Activated T-cell treated with anti-CD3 and anti-CD28 coated beads for 48 hours (primary cell): Measurements from ENCODE around the gene RFX5.
"Not testable (repeated sequence)": the region's sequence is repeated elsewhere in the genome, so short reads cannot be mapped to it uniquely, and the experiment has no call there.

Experiments
- DNase-seq: peaks from one replicate; pipeline ENCODE4 v3.0.0-alpha.2; 2020; ENCODE audit warnings: low read depth

The RFX5 gene

DNA sequence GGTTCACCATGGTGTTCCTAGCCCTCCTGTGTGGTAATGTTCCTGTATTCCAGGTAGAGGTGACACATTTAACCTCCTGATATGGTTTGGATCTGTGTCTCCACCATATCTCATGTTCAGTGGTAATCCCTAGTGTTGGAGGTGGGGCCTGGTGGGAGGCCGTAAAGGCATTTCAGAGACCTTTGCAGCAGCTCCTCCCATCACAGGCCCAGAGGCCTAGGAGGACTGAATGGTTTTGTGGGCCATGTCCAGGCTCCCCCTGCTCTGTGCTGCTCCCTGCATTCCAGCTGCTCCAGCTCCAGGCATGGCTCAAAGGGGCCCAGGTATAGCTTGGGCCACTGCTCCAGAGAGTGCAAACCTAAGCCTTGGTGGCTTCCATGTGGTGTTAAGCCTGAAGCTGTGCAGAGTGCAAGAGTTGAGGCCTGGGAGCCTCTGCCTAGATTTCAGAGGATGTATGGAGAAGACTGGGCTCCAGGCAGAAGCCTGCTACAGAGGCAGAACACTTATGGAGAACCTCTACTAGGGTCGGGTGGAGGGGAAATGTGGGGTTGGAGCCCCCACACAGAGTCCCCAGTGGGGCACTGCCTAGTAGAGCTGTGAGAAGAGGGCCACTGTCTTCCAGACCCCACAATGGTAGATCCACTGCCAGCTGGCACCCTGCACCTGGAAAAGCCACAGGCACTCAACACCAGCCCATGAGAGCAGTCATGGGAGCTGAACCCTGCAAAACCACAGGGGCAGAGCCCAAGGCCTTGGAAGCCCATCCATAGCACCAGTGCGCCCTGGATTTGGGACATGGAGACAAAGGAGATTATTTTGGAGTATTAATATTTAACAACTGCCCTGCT lies 15.5 kb upstream of the RFX5 start:
- no peak for DNase-seq

DNA sequence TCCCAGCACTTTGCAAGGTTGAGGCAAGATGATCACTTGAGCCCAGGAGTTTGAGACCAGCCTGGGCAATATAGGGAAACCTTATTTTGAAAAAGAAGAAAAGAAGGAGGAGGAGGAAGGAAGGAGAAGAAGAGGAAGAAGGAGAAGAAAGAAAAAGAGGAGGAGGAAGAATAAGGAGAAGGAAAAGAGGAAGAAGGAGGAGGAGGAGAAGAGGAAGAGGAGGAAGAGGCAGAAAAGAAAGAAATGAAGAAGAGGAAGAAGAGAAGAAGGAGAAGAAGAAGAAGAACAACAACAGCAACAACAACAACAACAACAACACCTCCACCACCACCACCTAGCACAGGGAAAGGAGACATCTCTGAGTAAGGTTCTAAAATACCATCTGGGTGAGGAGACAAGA lies 14.8 kb upstream of the RFX5 start:
- no peak for DNase-seq

DNA sequence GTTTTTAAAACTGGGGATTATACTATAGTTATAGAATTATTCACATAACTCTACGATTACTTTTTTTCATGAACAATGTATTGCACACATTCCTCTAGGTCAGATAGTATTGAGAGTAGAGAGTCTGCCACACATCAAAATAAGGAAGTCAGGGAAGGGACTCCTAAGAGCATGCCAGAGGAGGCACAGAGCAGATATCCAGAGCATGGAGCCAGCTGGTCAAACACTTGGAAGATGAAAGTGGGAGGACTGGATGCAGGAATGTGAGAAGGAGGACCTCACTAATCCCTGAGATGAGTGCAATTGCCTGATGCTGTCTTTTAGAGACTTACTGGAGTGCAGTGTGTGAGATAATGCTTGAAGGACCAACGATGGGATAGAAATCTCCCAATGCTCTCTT lies 9.6 kb upstream of the RFX5 start:
- no peak for DNase-seq

DNA sequence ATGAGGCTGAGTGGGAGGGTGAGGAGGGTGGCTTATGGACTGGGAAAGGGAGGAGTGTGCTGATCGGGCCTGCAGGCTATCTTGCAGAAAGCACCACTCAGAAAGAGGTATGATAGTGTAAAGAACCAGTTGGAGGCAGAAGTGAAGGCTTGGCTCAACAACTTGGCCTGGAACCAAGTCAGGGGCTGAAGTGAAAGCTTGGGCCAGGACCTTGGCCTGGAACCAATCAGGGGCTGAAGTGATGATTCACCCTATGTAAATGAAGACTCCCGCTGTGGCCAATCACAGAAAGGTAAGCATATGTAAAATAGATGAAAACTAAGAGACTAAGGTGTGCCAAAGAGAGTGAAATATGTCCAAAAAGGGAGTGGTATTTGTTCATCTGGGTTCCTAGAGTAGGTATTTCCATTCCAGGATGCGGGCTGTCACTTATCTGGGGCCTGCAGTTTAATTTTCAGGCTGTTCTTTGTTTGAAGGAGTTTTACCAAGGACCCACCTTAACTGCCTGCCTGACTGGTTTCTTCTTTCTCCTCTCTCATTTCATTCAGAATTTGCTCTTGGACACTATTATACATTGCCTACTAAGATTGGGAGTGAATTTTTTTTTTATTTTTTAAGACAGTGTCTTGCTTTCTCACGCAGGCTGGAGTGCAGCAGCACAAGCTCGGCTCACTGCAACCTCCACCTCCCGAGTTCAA lies 5.1 kb upstream of the RFX5 start:
- DNase-seq = no peak

DNA sequence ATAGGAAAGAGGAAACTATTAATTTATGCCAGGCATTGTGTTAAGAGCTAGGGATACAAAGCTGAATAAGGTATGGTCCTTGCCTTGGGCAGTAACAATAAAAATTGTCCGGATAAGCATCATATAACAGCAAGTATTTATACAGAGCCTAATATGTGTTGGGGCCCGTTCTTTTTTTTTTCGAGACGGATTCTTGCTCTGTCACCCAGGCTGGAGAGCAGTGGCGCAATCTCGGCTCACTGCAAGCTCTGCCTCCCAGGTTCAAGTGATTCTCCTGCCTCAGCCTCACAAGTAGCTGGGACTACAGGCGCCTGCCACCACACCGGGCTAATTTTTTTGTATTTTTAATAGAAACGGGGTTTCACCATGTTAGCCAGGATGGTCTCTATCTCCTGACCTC lies 3.3 kb upstream of the RFX5 start:
- not testable (repeated sequence) for DNase-seq

DNA sequence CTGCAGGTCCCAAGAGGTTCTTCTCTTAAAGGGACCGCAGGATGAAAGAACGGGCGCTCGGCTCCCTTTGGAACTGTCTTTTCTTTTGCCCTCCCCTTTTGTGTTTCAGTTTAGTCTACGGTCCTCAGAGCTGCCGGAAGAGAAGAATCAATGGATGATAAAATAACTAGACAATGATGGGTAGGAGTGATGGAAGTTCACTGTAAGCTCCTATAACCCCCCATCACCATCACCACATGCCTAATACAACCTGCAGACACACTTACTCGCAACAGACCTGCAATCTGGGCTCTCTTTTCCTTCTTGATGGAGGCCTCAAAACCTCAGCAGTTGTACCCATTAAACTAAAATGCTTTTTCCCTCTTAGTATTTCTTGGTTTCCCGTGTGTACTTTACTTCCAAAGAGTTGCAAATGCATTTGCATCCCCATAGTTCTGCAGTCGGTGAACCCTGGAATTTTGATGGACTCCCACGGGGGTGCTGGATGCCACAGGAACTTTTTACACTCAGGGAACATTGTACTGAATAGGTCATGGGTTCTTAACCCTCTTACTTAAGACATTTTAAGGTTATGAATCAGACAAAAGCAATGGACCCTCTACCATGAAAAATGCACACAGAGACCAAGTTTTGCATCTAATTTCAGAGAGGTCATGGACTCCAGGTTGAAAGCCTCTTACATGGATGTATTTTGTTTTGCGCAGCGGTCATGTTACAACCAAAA lies 633 bp upstream of the RFX5 start:
- no peak for DNase-seq

DNA sequence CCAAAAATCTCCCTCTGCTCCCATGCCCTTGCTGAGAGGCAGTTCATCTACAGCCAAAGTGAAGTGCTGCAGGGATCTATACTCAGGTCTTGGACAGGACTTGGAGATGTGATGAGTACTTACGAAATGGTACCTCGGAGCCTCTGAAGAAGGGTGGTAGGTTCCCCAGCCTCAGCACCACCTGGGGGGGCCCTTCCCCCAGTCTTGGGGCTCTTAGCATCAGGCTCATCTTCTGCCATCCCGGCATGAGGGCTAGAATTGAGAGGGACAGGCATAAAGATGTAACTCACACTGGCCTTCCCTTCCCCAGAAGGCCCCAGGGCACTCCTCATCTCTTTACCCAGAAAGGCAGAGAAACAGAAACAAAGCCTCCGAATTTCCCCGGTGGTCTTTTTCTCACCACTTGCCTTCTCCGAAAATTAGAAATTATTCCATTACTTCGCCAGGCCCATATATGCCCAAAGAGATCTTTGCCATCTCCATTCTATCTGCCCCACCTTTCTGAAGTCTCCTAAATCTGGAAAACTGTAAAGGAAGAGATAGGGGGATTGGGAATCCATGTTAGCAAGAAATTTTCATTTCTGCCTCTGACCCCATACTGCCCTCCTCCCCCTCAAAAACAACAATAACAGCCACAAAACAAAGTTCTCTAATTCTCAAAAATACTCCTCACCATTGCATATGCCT lies 827 bp downstream of the RFX5 start:
- DNase-seq = no peak

DNA sequence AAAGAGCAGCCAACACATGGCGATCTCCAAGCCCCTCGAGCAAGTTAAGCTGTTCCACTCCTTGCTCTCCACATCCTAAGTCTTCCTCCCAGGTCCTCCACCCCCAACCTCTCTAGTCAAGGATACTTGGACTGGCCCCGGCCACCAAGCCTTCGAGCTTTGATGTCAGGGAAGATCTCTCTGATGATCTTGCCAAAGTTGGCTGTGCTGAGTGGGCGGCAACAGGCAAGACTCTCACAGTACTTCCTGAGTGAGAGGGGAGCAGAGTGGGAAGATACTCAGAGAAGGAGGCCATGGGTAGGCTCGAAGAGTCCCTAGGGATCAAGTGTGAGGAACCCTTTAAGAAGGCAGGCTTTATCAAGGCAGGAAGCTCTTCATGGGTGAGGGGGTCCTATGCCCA lies 2.8 kb downstream of the RFX5 start:
- no peak for DNase-seq

DNA sequence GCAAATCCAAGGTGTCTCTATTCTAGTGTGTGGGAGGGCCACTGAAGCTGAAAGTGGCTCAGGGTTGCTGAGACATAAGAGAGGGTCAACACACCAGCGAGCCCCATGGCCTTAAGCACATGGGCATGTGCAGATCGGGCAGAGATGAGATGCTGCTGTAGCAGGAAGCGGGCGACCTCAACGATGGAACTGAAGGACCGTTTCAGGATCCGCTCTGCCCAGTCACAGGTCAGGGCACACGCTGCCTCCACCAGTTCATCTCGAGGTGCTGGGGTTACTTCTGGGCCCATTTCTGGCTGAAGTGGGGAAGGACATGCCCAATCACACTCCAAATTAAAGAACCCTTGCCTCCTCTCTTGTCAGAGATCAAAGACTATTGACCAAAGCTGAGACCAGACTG lies 3.5 kb downstream of the RFX5 start:
- no peak for DNase-seq

DNA sequence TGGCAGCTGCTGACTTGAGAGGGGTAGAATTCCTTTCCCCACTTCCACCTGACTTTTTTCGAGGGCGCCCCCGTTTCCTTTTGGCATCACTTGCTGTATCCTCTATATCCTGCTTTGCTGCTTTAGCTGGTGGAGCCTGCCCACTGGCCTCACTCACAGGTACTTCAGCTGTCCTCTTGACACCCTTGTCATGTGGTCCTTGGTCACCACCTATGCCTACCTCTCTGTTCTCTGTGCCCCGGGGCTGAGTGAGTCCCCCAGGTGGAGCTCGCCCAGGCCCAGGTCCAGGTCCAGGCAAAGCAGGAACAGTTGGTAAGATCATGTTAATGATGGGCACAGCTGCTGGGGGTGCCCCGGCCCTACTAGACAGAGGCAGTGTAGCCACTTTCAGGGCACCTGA lies 4.5 kb downstream of the RFX5 start:
- DNase-seq = no peak

DNA sequence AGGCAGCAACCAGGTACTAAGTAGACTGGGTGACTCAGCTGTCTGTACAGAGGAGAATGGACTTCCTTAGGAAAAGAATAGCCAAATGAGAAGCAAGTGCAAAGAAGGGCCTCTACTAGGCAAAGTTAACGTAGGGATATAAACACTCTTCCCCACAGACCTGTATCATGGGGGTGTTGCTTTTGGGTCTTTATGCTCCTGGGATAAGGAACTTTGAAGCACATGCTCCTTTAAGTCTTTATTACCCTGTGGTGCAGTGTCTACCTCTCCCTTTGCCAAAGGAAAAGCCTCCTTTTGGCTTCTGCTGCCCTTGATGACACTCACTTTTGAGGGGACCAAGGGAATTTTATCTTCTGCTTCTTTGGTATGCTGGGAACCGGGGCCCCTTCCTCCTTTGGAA lies 5.0 kb downstream of the RFX5 start:
- no peak for DNase-seq

DNA sequence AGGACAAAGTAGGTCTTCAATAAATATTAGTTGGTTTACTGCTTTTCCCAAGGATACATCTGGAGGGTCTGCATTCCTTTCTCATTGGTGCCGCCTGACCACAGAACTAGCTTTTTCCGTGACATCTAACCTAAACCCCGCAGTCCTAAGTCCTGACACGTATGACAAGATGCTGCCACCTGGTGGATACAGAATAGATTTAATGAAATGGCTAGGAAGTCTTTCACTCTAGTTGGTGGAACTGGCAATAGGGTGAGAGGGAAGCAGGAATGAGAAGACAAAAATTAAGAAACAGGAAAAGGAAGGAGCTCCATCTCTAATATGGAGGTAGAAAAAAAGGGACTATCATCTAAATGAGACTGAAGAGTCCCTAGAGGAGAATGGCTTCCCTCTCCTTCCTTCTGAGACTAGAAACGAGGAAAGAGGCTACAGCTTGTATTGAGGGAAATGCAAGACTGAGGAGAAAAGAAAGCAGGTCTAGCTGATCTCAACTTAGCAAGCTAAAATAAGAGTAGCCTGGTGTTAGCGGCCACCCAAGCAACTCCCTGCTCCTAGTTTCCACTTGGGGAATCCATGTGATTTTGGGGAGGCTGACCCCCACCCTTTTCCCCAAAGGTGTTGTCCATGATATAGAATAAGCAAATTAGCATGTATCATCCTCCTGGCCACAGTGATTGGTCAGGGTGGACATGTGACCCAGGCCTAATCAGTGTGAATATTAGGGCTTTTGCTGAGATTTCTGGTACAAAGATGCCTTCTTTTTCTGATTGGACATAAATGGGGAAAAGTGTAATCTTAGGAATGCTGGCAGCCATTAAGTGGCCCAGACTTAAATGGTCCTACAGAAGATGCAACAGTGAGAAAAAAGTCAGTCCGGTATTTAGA lies 5.9 kb downstream of the RFX5 start:
- no peak for DNase-seq

DNA sequence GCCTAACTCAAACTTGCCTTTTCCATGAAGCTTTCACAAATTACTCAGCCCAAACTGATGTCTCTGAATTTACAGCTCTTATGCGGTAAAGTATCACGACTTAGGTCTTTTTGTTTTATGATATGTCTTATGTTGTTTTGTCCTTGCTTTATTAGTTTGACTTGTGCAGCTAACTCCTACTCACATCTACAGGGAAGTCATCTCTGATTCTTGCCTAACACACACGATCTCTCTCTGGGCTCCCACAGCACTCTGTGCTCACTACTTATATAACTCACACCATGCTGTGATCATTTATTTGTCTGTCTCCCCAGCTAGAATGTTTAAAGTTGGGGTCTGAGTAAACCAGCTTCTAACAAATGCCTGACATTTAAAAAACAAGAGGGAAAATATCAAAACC lies 10.5 kb downstream of the RFX5 start:
- DNase-seq = no peak

DNA sequence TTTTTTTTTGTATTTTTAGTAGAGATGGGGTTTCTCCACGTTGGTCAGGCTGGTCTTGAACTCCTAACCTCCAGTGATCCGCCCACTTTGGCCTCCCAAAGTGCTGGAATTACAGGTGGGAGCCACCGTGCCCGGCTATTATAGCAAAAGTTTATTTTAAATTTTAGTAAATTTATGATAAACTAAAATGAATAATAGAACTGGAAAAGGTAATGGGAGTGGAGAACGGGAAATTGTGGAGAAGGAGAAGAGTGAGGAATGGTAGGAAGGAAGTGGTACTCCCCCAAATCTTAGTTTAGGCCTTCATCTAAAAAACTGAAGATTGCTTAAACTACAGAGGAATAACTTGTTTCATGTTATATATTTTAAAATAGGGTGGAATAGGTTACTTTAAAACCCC lies 12.2 kb downstream of the RFX5 start:
- DNase-seq = no peak

DNA sequence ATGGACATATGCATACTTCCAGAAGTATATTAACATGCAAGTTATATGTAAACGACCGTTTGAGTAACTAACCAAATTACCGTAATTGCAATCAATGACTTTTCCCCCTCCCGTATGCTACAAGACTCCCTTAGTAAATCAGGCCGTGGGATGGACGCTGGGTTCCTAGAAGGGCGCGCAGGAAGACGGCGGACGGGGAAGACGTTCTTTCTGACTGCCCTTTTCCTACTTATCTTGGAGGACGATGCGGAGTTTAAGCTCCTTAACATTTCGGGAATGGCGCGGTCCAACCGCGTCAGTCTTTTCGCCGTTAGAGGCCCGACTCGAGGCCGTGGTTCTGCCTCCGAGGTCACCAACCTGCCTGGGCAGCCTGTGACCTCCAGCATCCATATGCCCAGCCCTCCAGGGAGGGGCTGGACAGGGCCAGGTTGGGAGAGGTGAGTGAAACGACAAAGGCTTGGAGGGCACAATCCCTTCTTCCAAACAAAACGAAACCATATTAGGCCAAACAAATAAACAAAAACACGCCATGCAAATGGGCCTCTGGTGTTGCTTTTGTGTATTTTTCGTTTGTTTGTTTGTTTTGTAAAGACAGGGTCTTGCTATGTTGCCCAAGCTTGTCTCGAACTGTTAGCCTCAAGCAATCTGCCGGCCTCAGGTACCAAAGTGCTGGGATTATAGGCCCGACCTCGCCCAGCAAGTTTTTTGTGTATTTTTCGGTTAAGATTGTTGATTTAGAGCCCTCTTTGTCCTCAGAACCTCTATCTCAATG lies 19.0 kb downstream of the RFX5 start:
- no peak for DNase-seq

DNA sequence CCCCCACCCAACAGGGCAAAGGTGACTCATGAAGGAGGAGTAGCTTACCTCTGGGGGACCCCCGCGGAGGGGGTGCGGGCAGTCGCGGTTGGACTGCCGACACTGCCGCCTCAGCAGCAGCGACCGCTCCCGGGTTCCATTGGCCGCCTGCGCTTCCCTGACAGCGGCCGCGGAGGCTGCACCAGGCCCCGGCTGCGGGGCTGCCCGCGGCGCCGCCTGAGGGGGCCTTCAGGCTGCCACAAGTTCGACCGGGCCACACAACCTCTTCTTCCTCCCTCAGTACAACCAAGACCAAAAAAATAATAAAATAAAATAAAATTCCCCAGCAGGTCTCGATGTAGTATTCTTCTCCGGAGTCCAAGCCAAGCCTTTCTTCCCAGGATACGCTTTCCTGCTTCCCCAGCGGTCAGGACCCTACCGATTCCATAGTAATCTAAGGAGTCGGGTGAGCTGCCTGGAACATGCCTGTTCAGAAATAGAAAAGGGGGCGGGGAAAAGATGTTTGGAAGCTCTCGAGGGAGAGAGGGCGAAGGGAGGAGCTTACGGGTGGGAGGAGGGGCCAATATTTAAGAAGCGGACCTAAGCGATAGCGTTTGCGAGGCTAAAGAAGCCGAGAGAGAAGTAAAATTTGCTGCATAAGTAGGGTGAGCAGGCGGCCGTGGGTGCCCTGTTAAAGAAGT lies 19.7 kb downstream of the RFX5 start, which contains the start of gene PI4KB:
PI4KB (minus strand) TSS at position 194 of the 680 bp plus-strand sequence. CDS start 10,935 bp downstream, outside the sequence.
- peak; percentile 79 for DNase-seq

DNA sequence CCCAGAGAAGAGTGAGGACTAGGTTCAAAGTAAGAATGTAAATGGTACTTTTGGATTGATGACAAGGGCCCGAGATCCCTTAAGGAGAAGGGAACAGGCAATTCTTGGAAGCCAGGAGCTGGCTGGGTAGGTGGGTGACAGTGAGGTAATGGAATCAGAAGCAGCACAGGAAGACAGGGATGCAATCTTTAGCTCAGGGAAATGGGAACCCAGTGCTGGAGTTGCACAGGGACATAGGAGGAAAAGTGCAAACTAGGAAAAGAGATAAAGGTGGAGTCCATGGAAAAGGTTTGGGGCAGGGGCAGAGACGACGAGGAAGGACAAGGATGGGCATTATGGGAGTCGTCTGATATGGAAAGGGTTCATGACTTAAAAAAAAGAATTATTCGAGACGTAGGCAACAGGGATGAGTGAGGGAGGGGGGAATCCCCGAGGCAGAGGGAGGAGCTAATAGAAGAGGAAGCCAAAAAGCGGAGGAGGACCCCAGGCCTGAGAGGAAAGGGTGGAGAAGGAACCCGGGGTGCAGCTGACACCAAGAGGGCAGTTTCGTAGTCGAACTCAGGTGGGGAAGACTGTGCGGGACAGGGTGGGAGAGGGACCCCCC lies 20.3 kb downstream of the RFX5 start:
- DNase-seq = peak; percentile 42

DNA sequence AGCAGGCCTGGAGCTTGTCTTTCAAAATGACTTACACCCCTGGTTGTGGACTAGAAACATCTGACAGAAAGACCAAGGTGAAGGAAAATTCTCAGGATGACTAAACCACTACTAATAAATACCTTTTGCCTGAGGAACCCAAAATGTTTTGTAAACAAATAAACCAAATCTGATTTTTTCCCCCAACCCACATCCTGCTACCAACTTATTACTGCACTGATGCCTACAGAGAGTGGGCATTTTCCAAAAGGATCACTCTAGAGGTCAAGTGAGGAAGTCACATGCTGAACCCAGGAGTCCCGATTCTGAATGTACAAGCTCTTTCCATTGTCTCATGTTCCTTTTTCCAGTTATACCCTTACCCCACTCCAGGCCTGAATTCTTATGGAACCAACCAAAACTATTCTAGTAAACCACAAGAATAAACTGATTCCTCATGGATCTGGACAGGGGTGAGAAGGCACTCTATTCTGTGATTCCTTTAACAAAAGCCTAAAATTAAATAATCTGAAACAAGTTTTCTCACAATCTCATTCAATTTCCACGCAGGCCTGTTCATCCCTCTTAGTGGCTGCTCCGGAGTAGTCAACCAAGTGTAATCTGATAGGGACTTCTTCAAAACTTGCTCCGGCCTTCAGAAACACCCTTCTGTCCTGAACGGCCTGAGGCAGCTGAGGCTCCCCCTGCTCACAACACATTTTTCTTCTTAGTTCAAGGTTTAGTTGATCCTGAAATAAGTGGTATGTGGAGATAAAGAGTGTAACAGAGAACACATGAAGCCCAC lies 21.2 kb downstream of the RFX5 start:
- no peak for DNase-seq

DNA sequence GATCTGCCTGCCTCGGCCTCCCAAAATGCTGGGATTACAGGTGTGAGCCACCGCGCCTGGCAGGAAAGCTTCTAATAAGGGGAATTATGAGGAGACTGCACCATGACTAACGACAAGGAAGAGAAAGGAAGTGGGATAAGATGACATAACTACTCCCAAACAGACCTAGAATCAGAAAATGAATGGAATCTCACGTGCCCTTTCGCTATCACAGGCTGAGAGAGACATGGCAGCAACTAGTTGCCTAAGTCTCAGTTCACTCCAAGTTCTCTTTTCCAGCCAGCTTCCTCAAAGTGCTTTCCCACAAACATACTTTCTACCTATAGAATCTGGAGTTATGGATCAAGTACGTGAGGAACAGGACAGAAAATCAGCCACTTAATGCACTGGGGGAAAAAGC lies 21.8 kb downstream of the RFX5 start:
- DNase-seq = no peak
